Measurements from ENCODE around the gene CDK5RAP1.

DNA sequence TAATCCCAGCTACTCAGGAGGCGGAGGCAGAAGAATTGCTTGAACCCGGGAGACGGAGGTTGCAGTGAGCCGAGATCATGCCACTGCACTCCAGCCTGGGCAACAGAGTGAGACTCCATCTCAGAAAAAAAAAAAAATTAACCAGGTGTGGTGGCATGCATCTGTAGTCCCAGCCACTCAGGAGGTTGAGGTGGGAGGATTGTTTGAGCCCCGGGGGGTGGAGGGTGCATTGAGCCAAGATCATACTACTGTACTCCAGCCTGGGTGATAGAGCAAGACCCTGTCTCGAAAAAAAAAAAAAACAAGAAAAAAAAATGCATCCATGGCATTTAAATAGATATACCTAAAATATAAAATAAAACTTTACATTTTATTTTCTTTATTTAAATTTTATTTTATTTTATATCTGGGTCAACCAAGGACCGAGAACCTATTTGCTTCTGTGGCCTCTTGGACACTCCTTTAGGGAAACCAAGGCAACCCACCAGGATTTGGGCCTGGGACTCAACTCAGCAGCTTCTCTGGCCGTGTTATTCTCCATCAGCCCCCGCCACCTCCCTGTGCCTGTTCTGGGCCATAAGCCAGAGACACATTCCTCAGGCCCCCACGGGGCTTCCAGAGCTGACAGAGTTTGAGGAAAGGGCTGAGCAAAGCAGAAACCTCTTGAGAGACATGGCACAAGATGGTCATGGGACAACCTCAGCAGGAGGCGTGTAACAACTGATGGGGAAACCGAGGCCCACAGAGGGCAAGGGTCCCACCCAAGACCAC lies 36.0 kb upstream of the CDK5RAP1 start:
- TF ChIP-seq TAF1 (IDR thresholded peaks at IDR 0.05; ENCODE audit: borderline replicate concordance, low read depth, low read length) (no peak), POLR2A (IDR thresholded peaks at IDR 0.05; ENCODE audit: low read depth, low read length) (no peak), POLR2AphosphoS5 (IDR thresholded peaks at IDR 0.05; ENCODE audit: low read depth, low read length) (no peak)
